Lower leg skin (tissue), 4 donors: ENCODE results near the gene ANKRD62. TPM values are rescaled to one million over a fixed set of nuclear protein-coding genes. Genes with fewer than 3 reads are reported as not detected.
A peak's percentile ranks its signal among the peaks of the same experiment; 100 is the strongest.
"Not testable (repeated sequence)": the region's sequence is repeated elsewhere in the genome, so short reads cannot be mapped to it uniquely, and the experiment has no call there.

ENCODE experiments used
- DNase-seq, 2 donors: peaks; one replicate each; pipeline ENCODE4 v3.0.0-alpha.2; 2019; ENCODE audit warnings: low spot score in 2 of 2
- H3K4me3 ChIP-seq: fragments of 200-600 bp; sonication (generic); 2 replicates; pipeline ENCODE4 v1.5.1; 2017; ENCODE audit warnings: mild to moderate bottlenecking, low read depth; ENCODE audit not compliant: poor library complexity, severe bottlenecking
- POLR2A ChIP-seq, 2 donors: fragments of 450-650 bp; IDR thresholded peaks; one replicate each; pipeline ENCODE4 v1.6.1; 2016 to 2017; ENCODE audit warnings: antibody characterized with exemption in 2 of 2, mild to moderate bottlenecking in 1 of 2, moderate library complexity in 1 of 2
- WGBS, 2 donors: methylation state at CpG; one replicate each; pipeline ENCODE4 v1.1.5; 2018; 5-methylcytosine and 5-hydroxymethylcytosine counted together
- intact Hi-C: fragments of 100-400 bp; cut with DNase I; formaldehyde crosslinking; loops from one replicate; pipeline ENCODE4 v1.15.0; 2023; ENCODE audit warnings: low total_unique reads
- total RNA-seq, 4 donors: library from RNA; depleted of rRNA; stranded (reverse); fragments of >200 nt; gene quantifications; one replicate each; pipeline ENCODE4 v1.1.0, GENCODE V29; 2016
- TF ChIP-seq, protein P1 (sequence below), 3 donors: fragments of 450-650 bp; IDR thresholded peaks; one replicate each; pipeline ENCODE4 v1.5.1; 2016; ENCODE audit warnings: antibody characterized with exemption in 3 of 3, mild to moderate bottlenecking in 3 of 3, moderate library complexity in 2 of 3

ANKRD62 gene
- total RNA-seq, 4 donors from 2014 or later = not detected

DNA sequence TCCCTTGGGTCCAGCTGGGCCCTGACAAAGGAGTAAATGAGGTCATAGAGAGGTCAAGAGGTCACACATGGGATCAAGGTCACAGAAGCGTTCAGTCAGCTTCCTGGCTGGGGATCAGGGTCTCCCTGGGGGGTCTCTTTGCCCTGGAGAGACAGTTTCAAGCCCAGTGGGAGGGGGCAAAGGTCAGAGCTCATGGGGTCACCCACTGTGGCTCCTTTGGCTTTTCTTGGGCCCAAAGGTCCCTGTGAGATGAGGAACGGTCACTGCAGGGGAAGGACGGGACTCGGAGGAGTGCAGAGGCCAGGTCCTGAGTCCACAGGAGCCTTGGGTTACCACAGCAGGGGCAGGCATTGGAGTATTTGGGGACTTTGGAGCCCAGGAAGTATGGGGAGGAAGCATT is 30.7 kb upstream of the ANKRD62 start:
- intact Hi-C loops = no loop called here
- no peak overlapping the region for H3K4me3 ChIP-seq
- no peak for DNase-seq
- 81 to 92% methylated on average over 4 of the region's 4 CpGs for WGBS, 2 donors
- no peak for TF ChIP-seq POLR2A (IDR thresholded peaks at IDR 0.05)
- TF ChIP-seq, protein P1, sequence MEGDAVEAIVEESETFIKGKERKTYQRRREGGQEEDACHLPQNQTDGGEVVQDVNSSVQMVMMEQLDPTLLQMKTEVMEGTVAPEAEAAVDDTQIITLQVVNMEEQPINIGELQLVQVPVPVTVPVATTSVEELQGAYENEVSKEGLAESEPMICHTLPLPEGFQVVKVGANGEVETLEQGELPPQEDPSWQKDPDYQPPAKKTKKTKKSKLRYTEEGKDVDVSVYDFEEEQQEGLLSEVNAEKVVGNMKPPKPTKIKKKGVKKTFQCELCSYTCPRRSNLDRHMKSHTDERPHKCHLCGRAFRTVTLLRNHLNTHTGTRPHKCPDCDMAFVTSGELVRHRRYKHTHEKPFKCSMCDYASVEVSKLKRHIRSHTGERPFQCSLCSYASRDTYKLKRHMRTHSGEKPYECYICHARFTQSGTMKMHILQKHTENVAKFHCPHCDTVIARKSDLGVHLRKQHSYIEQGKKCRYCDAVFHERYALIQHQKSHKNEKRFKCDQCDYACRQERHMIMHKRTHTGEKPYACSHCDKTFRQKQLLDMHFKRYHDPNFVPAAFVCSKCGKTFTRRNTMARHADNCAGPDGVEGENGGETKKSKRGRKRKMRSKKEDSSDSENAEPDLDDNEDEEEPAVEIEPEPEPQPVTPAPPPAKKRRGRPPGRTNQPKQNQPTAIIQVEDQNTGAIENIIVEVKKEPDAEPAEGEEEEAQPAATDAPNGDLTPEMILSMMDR (IDR thresholded peaks at IDR 0.05) = no peak

DNA sequence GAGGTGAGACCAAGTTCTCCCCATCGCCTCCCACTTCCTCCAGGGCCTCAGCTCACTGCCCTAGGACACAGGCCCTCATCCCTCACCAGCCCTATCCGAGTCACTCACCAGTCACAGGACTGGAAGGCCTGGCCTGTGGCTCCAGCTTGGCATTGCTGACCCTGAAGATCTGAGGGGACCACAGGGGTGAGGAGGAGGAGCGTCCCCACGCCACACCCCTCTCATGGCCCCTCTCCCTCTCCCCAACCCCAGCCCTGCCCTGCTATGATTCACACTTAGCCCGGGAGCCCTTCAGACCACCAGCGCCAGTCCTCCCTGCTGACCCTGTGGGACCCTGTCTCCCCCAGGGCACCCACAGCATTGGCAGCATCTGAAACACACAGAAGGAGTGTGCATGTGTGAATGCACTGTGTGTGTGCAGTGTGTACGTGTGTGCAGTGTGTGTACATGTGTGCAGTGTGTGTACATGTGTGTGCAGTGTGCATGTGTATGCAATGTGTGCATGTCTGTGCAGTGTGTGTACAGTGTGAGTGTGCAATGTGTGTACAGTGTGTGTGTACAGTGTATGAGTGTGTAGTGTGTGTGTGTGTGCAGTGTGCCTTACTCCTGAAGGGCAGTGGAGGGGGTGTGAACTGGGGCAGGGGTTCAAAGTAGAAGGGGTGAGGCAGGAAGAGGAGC is 29.4 kb upstream of the ANKRD62 start:
- TF ChIP-seq, protein P1 (IDR thresholded peaks at IDR 0.05) = peak in 1 of 3 donors; percentile 25
- TF ChIP-seq POLR2A (IDR thresholded peaks at IDR 0.05) = no peak
- intact Hi-C loops = no loop called here
- WGBS, 2 donors = 88 to 91% methylated on average over 7 of the region's 7 CpGs
- peak in 1 of 2 donors; percentile 74 for DNase-seq
- no peak overlapping the region for H3K4me3 ChIP-seq

DNA sequence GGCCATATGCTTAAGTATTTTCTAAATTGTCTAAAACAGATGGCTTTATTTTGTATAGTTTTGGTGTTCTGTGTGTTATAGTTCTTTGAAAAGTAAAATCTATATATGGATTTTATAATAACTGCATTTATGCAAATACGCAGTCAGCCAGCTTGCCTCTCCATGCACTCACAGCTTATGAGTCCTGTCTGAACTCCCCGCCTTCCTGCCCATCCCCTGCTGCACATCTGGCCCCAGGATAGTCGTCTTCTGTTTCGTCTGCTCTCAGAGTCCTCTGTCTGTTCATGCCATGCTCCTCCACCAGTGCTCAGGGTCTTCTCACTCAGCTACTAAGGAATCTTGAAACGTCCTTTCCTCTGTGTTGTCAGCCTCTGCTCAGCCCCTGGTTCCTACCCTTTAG is 28.2 kb upstream of the ANKRD62 start:
- no peak for DNase-seq
- intact Hi-C loops = no loop called here
- TF ChIP-seq, protein P1 (IDR thresholded peaks at IDR 0.05) = no peak
- no peak for TF ChIP-seq POLR2A (IDR thresholded peaks at IDR 0.05)
- WGBS, 2 donors = 66 to 69% methylated on average over 5 of the region's 5 CpGs
- no peak overlapping the region for H3K4me3 ChIP-seq

DNA sequence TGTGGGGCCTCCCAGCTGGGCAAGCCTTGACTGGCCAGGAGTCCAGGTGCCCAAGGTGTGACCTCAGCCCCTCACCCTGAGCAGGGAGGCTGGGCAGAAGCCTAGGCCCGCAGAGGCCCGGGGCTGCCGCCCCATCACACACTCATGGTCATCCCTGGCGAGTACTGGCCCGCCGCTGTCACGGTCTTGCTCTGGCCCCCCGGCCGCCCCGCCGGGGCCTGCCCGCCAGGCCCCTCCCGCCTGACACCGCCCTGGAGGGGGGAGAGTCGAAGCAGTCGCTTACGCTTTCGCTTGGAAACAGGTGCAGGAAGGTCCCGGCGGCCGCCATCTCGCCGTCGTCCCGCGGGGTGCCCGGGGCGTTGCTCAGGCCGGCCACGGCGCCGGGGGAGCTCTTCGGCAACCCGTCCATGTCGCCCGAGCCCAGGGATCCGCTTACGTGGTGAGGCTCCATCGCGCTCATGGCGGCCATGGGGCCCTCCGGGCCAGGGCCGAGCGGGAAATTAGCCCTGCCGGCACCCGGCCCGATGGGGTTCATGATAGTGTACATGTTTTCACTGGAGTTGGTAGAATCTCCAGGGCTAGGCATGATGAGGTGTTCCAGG is 26.6 kb upstream of the ANKRD62 start:
- TF ChIP-seq POLR2A (IDR thresholded peaks at IDR 0.05) = no peak
- TF ChIP-seq, protein P1 (IDR thresholded peaks at IDR 0.05) = no peak
- DNase-seq = peak in 1 of 2 donors; percentile 82
- WGBS, 2 donors = 96 to 97% methylated on average over 30 to 40 of the region's 47 CpGs
- H3K4me3 ChIP-seq = no peak overlapping the region
- intact Hi-C loops = no loop called here

DNA sequence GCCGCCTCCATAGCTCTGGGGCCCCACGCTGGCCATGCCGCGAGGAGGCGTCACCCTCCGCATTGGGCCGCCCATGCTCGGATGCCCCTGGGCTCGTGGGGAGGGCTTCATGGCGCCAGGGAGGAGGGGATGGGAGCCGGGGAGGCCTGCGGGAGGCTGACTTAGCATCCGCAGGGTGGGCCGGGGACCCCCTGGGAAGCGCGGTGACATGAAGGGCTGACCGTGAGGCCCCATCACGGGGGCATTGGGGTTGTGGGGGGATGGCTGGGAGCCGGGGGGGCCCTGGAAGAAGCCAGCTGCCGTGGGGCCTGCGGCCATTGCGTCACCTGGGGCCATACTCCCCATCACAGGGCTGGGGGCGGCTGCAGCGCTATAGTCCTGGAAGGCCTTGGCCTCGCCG is 26.0 kb upstream of the ANKRD62 start:
- intact Hi-C loops = no loop called here
- TF ChIP-seq, protein P1 (IDR thresholded peaks at IDR 0.05) = no peak
- no peak for TF ChIP-seq POLR2A (IDR thresholded peaks at IDR 0.05)
- WGBS, 2 donors = 94 to 98% methylated on average over 17 to 22 of the region's 26 CpGs
- H3K4me3 ChIP-seq = no peak overlapping the region
- DNase-seq = no peak

DNA sequence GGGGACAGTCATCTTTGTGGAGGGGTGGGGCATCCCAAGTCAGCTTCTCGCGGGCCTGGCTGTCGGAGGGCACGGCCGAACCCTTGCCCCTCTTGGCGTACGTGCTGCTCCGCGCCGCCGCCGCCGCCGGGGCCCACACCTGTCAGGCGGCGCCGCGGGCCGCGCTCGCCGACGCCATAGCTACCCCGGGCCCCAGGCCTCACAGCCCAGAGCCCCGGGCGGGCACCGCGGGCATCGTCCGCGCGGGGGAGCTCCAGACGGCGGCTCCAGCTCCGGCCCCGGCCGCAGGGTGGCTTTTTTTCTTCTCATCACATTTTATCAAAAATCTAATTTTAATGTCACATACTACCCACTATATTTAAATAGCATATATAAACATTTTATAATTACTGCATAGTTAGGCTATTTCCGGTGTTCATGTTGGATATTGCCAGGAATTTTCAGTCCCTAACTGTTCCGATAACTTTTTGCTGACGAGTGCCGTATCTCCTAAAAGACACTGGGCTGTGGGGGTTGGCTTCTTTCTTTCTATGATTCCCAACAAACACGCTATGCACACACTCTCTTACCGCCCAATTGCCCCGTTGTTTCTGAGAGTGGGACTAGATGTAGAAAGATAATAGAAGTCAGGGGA is 25.2 kb upstream of the ANKRD62 start:
- peak in 1 of 2 donors; percentile 82 for DNase-seq
- H3K4me3 ChIP-seq, intact Hi-C loops: not testable (repeated sequence)
- 83 to 89% methylated on average over 44 of the region's 44 CpGs for WGBS, 2 donors
